ENCODE measurements around the gene HINFP. TPM values are rescaled to one million over a fixed set of nuclear protein-coding genes. Genes with fewer than 3 reads are reported as not detected.

The HINFP gene
- total RNA-seq, 1 donor from 2014 or later: 38.5 TPM

DNA sequence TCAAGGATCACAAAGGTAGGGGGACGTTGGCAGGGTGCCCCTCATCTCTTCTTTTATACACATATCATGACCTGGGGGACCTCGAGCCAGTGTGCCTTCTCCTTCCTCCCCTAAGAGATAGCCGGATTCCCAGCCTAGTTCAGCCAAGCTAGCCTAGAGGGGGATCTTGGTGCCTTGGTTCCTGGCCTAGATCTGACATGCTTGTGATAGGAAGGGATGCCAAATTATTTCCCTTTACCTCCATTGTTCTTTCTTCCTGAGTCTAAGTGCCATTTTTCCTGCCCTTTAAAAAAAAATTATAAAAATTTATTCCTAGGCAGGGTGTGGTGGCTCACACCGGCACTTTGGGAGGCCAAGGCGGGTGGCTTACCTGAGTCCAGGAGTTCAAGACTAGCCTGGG lies 7.0 kb upstream of the HINFP start:
- H3K27me3 Mint-ChIP-seq (ENCODE audit: low read depth): no peaks in the 10 kb centered on the region
- no peaks in the 10 kb centered on the region for H3K4me1 Mint-ChIP-seq
- DNase-seq (ENCODE audit: low read depth, low spot score): no peak
- H3K36me3 Mint-ChIP-seq (ENCODE audit: low read depth): no peaks in the 10 kb centered on the region
- no peaks in the 10 kb centered on the region for H3K9me3 Mint-ChIP-seq
- H3K27ac Mint-ChIP-seq (ENCODE audit: unreplicated experiment): no peak overlapping the region
- H3K4me3 Mint-ChIP-seq: no peak overlapping the region
- TF ChIP-seq, protein P1, sequence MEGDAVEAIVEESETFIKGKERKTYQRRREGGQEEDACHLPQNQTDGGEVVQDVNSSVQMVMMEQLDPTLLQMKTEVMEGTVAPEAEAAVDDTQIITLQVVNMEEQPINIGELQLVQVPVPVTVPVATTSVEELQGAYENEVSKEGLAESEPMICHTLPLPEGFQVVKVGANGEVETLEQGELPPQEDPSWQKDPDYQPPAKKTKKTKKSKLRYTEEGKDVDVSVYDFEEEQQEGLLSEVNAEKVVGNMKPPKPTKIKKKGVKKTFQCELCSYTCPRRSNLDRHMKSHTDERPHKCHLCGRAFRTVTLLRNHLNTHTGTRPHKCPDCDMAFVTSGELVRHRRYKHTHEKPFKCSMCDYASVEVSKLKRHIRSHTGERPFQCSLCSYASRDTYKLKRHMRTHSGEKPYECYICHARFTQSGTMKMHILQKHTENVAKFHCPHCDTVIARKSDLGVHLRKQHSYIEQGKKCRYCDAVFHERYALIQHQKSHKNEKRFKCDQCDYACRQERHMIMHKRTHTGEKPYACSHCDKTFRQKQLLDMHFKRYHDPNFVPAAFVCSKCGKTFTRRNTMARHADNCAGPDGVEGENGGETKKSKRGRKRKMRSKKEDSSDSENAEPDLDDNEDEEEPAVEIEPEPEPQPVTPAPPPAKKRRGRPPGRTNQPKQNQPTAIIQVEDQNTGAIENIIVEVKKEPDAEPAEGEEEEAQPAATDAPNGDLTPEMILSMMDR (conservative IDR thresholded peaks at IDR 0.05): no peak

DNA sequence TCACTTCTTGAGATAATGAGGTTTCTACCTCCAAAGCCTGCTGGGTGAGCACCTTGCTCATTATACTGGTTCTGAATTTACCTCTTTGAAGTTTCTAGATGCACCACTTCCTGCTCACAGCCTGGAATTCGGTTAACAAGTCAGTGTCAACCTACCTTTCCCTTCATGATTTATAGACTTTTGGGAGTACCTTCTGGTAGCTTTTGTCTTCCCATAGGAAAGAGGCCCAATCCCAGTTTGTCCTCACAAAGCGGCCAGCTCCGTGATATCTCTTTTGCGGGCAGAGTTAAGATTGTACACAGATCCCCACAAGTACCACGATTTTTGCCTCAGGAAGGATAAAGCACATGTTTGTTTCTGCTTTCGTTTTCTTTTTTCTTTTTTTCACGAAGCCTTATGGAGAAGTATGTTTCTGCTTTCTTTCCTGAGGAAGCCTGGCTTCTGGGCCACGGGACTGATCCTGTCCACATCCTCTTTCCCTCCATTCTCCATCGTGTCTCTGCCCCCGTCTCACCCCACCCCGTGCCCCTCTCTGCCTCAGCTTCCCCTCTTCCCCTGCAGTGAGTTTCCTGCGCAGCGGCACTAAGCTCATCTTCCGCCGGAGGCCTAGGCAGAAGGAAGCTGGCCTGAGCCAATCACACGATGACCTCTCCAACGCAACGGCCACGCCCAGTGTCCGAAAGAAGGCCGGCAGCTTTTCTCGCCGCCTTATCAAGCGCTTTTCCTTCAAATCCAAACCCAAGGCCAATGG lies 5.7 kb upstream of the HINFP start:
- Mint-ChIP-seq H3K4me1 (peaks cover 6% of the 10 kb centered on the region), H3K27ac (ENCODE audit: unreplicated experiment) (no peak overlapping the region), H3K4me3 (peak overlapping the region; percentile 29), H3K27me3 (ENCODE audit: low read depth) (no peaks in the 10 kb centered on the region), H3K36me3 (ENCODE audit: low read depth) (no peaks in the 10 kb centered on the region), H3K9me3 (no peaks in the 10 kb centered on the region)
- TF ChIP-seq, protein P1 (conservative IDR thresholded peaks at IDR 0.05): no peak
- no peak for DNase-seq (ENCODE audit: low read depth, low spot score)

DNA sequence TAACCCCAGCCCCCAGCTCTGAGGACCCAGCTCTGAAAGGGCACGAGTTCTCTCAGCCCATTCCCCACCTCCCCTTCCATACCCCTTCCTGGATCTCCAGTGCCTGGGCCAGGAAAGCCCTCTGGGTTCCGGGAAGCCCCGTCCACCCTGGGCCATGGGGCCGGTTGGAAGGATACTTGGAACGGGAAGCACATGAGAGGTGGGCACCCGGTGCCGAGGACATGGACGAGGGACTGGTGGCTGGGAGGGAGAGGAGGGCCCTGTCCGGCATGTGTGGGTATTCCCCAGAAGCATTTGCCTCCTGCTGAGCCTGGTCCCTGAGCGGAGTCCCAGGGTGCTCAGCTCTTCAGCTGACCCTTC lies 5.2 kb upstream of the HINFP start:
- TF ChIP-seq, protein P1 (conservative IDR thresholded peaks at IDR 0.05): no peak
- no peaks in the 10 kb centered on the region for H3K36me3 Mint-ChIP-seq (ENCODE audit: low read depth)
- DNase-seq (ENCODE audit: low read depth, low spot score): no peak
- H3K9me3 Mint-ChIP-seq: no peaks in the 10 kb centered on the region
- H3K4me3 Mint-ChIP-seq: no peak overlapping the region
- no peaks in the 10 kb centered on the region for H3K27me3 Mint-ChIP-seq (ENCODE audit: low read depth)
- peaks cover 12% of the 10 kb centered on the region for H3K4me1 Mint-ChIP-seq
- H3K27ac Mint-ChIP-seq (ENCODE audit: unreplicated experiment): no peak overlapping the region

DNA sequence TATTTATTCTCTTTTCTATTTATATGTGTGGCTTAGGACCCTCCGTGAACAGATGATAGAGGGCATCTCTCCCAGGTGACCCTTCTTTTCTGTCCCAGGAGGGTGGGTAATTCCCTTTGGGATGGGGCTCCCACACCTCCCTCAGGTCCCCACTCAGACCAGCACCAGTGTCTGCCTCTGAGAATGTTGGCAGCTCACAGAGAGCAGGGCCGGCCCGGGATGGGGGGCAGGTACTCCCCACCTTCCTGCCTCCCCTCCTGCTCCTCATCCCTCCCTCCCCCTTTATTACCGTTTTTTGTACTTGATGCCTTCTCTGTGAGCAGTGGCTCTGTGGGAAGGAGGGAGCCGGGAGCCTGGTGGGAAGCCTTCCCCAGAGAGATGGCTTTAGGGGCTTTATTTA lies 4.8 kb upstream of the HINFP start:
- Mint-ChIP-seq H3K27me3 (ENCODE audit: low read depth) (no peaks in the 10 kb centered on the region), H3K4me3 (no peak overlapping the region), H3K27ac (ENCODE audit: unreplicated experiment) (peak overlapping the region; percentile 67), H3K36me3 (ENCODE audit: low read depth) (no peaks in the 10 kb centered on the region), H3K9me3 (no peaks in the 10 kb centered on the region), H3K4me1 (peaks cover 14% of the 10 kb centered on the region)
- TF ChIP-seq, protein P1 (conservative IDR thresholded peaks at IDR 0.05): no peak
- no peak for DNase-seq (ENCODE audit: low read depth, low spot score)

DNA sequence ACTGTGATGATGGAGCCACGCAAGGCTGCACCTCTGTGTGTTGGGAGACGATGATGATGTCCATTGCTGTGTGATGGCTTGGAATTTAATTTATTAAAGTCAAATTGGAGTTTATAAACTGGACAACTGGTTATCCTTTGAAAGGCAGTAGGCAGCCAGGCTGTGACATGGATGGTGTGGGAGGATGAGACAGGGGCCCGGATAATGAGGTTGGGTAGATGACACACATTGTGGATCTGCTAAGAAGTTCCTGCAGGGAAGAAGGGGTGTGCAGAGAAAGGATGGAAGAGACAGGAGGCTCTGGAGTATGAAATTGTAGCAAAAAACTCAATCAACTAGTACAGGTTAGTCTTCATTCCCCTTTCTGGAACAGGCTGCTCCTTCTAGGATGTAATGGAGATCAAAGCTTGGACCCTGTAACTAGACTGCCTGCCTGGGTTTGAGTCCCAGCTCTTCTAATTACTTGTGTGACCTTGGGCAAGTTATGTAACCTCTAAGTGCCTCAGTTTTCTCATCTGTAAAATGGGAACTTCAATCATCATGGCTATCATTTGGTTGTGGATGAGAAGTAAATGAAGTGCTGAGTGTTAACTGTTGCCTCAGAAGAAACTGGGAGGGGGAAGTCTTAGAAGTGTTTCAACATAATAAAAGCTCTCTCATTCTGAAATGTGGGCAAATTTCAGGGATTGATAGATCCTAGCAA lies 4.2 kb upstream of the HINFP start:
- no peaks in the 10 kb centered on the region for H3K9me3 Mint-ChIP-seq
- H3K36me3 Mint-ChIP-seq (ENCODE audit: low read depth): no peaks in the 10 kb centered on the region
- H3K4me1 Mint-ChIP-seq: peaks cover 18% of the 10 kb centered on the region
- TF ChIP-seq, protein P1 (conservative IDR thresholded peaks at IDR 0.05): no peak
- no peak for DNase-seq (ENCODE audit: low read depth, low spot score)
- H3K4me3 Mint-ChIP-seq: no peak overlapping the region
- H3K27me3 Mint-ChIP-seq (ENCODE audit: low read depth): no peaks in the 10 kb centered on the region
- H3K27ac Mint-ChIP-seq (ENCODE audit: unreplicated experiment): peak overlapping the region; percentile 67

All from neural crest cell (in vitro differentiated cells).